Endodermal cell (in vitro differentiated cells): ENCODE results near the gene CEP76. TPM values are rescaled to one million over a fixed set of nuclear protein-coding genes. Genes with fewer than 3 reads are reported as not detected.

Experiments used
- DNase-seq: peaks from one replicate; pipeline ENCODE4 v3.0.0-alpha.2; 2017
- H3K27ac ChIP-seq: 2 replicates; pipeline ENCODE4 v1.5.1; 2013; ENCODE audit warnings: mild to moderate bottlenecking, low read depth, low read length, moderate library complexity
- H3K27me3 ChIP-seq: 2 replicates; pipeline ENCODE4 v1.6.1; 2013; ENCODE audit warnings: mild to moderate bottlenecking, low read length, moderate library complexity; ENCODE audit not compliant: insufficient read depth, control insufficient read depth, poor library complexity, severe bottlenecking
- H3K36me3 ChIP-seq: 2 replicates; pipeline ENCODE4 v1.7.0; 2013; ENCODE audit warnings: mild to moderate bottlenecking, low read length, moderate library complexity; ENCODE audit not compliant: control insufficient read depth, insufficient read depth
- H3K4me1 ChIP-seq: one replicate; pipeline ENCODE4 v1.7.0; 2013; ENCODE audit warnings: low read length; ENCODE audit not compliant: control insufficient read depth, insufficient read depth
- H3K4me3 ChIP-seq: 2 replicates; pipeline ENCODE4 v1.5.1; 2013; ENCODE audit warnings: mild to moderate bottlenecking, low read length, moderate library complexity
- H3K9ac ChIP-seq: 2 replicates; pipeline ENCODE4 v1.6.1; 2013; ENCODE audit warnings: mild to moderate bottlenecking, low read length, moderate library complexity; ENCODE audit not compliant: poor library complexity, severe bottlenecking; ENCODE audit errors: extremely low read depth
- H3K9me3 ChIP-seq: 2 replicates; pipeline ENCODE4 v1.6.1; 2013; ENCODE audit warnings: mild to moderate bottlenecking, low read length, moderate library complexity; ENCODE audit not compliant: control insufficient read depth
- H3K27ac Mint-ChIP-seq: 2 replicates; pipeline ENCODE4 v1.8.0; 2020; ENCODE audit warnings: mixed read lengths
- H3K27me3 Mint-ChIP-seq: 2 replicates; pipeline ENCODE4 v1.8.0; 2021; ENCODE audit warnings: mild to moderate bottlenecking, mixed read lengths; ENCODE audit not compliant: insufficient read depth
- H3K36me3 Mint-ChIP-seq: 2 replicates; pipeline ENCODE4 v1.8.0; 2020; ENCODE audit warnings: low read depth, mixed read lengths
- H3K4me1 Mint-ChIP-seq: 2 replicates; pipeline ENCODE4 v1.8.0; 2020; ENCODE audit warnings: mixed read lengths
- H3K4me3 Mint-ChIP-seq: 2 replicates; pipeline ENCODE4 v1.8.0; 2020; ENCODE audit warnings: mild to moderate bottlenecking, moderate library complexity, mixed read lengths
- H3K9me3 Mint-ChIP-seq: 2 replicates; pipeline ENCODE4 v1.8.0; 2020; ENCODE audit warnings: mild to moderate bottlenecking, mixed read lengths
- CTCF ChIP-seq: fragments of 200-600 bp; sonication (generic); conservative IDR thresholded peaks from 2 replicates; pipeline ENCODE4 v1.5.0; 2021; ENCODE audit warnings: antibody characterized with exemption, mild to moderate bottlenecking
- WGBS, 2 experiments: methylation state at CpG; one replicate each; pipeline versions ENCODE4 v1.1.5 to v1.1.7; 2013; ENCODE audit warnings: missing lambda C conversion rate in 2 of 2, mixed read lengths in 1 of 2; ENCODE audit not compliant: insufficient coverage in 1 of 2, insufficient read length in 1 of 2; 5-methylcytosine and 5-hydroxymethylcytosine counted together
- total RNA-seq, 2 donors: library from RNA; stranded (reverse); fragmentation: NEBNext Ultra II Directional in 1 of 2; extraction: Animal tissue kit (Norgen Biotek cat#: 25700) in 1 of 2; gene quantifications; 2 replicates in 1 of 2; 3 replicates in 1 of 2; pipeline ENCODE4 v1.2.1, GENCODE V29; 2021

The CEP76 gene
- total RNA-seq, 2 donors from 2014 or later: 17.8 to 19.2 TPM

GRCh38 chr18:12651651-12652050 lies 50.9 kb downstream of the CEP76 start:
- Mint-ChIP-seq H3K4me1 (peaks cover 22% of the 10 kb centered on the region), H3K36me3 (no peaks in the 10 kb centered on the region), H3K27me3 (peaks cover 8% of the 10 kb centered on the region), H3K27ac (no peak overlapping the region), H3K4me3 (no peak overlapping the region), H3K9me3 (no peaks in the 10 kb centered on the region)
- no peak overlapping the region for H3K4me3 ChIP-seq
- H3K9ac ChIP-seq: no peak overlapping the region
- no peaks in the 10 kb centered on the region for H3K4me1 ChIP-seq
- H3K36me3 ChIP-seq: peaks cover 7% of the 10 kb centered on the region
- no peak for DNase-seq
- 61 to 76% methylated on average over 2 to 4 of the region's 4 CpGs for WGBS, 2 experiments
- H3K27me3 ChIP-seq: peaks cover 7% of the 10 kb centered on the region
- no peak for TF ChIP-seq CTCF
- H3K27ac ChIP-seq: peak overlapping the region; percentile 54
- H3K9me3 ChIP-seq: no peaks in the 10 kb centered on the region

GRCh38 chr18:12647773-12648172 lies 54.8 kb downstream of the CEP76 start:
- Histone ChIP-seq H3K27ac (no peak overlapping the region), H3K9me3 (no peaks in the 10 kb centered on the region), H3K4me1 (no peaks in the 10 kb centered on the region), H3K27me3 (no peaks in the 10 kb centered on the region), H3K9ac (no peak overlapping the region), H3K4me3 (no peak overlapping the region), H3K36me3 (peaks cover 7% of the 10 kb centered on the region)
- WGBS, 2 experiments: 33 to 86% methylated on average over 1 to 2 of the region's 3 CpGs
- TF ChIP-seq CTCF: no peak
- DNase-seq: no peak
- Mint-ChIP-seq H3K9me3 (no peaks in the 10 kb centered on the region), H3K36me3 (no peaks in the 10 kb centered on the region), H3K27me3 (no peaks in the 10 kb centered on the region), H3K4me1 (peaks cover 20% of the 10 kb centered on the region), H3K4me3 (no peak overlapping the region), H3K27ac (peak overlapping the region; percentile 26)

- no peaks in the 10 kb centered on the region for H3K36me3 Mint-ChIP-seq
- H3K27ac Mint-ChIP-seq: no peak overlapping the region
- H3K27ac ChIP-seq: no peak overlapping the region
Measured at GRCh38 chr18:12645751-12646203, 56.7 kb downstream of the CEP76 start.

More at GRCh38 chr18:12645751-12646203, 56.7 kb downstream of the CEP76 start:
- no peaks in the 10 kb centered on the region for H3K27me3 ChIP-seq
- H3K4me3 ChIP-seq: no peak overlapping the region
- H3K4me1 ChIP-seq: no peaks in the 10 kb centered on the region
- peaks cover 7% of the 10 kb centered on the region for H3K36me3 ChIP-seq
- DNase-seq: peak; percentile 49
- no peaks in the 10 kb centered on the region for H3K9me3 ChIP-seq
- no peak overlapping the region for H3K4me3 Mint-ChIP-seq
- no peaks in the 10 kb centered on the region for H3K9me3 Mint-ChIP-seq
- no peak for TF ChIP-seq CTCF
- WGBS, 2 experiments: 87 to 90% methylated on average over 7 to 10 of the region's 10 CpGs
- no peak overlapping the region for H3K9ac ChIP-seq
- H3K27me3 Mint-ChIP-seq: no peaks in the 10 kb centered on the region
- peaks cover 11% of the 10 kb centered on the region for H3K4me1 Mint-ChIP-seq
